Measurements from ENCODE around the gene CX3CR1.
A peak's percentile ranks its signal among the peaks of the same experiment; 100 is the strongest.

CX3CR1 gene

DNA sequence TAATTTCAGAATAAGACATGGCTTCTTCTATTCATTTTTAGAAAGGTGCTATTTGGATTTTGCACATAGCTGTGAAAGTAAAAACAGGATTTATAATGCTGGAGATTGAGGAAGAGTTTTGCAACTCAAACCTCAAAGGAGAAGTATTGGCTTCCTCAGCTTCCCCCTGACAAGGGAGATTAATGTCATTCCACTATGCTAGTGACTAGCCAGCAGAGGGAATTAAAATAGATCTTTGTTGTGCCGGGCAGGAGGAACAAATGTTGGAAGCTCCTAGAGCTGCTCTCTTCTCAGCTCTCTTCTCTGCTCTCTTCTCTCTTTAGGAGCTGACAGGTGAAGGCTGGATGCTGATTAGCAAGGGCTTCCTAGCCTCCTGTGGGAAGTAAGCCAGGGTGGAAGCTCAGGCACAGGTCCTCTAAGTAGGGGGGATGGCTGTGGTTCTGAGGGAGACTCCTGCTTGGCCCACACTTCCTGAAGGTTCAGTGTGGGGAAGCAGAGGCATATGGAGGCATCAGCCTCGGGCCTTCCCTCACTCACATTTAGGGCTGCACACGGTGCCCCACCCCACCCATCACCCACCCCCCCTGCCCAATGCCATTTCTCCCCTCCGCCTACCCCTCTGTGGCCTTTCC lies 29.6 kb downstream of the CX3CR1 start:
- Histone ChIP-seq H3K9me3 (ENCODE audit: insufficient read depth, low read length) (no peaks in the 10 kb centered on the region), H3K9ac (ENCODE audit: low read length) (no peak overlapping the region), H3K27me3 (ENCODE audit: low read depth, low read length) (no peaks in the 10 kb centered on the region), H3K4me3 (ENCODE audit: low read length) (no peak overlapping the region), H4K20me1 (ENCODE audit: insufficient read depth, low read length) (no peaks in the 10 kb centered on the region), H3K27ac (ENCODE audit: low read length) (no peak overlapping the region), H2AFZ (ENCODE audit: low read depth, low read length) (no peak overlapping the region), H3K36me3 (replicated peaks; ENCODE audit: low read depth, low read length) (no peaks in the 10 kb centered on the region), H3K4me2 (ENCODE audit: low read length) (peak overlapping the region; percentile 40), H3K4me1 (ENCODE audit: low read length) (peaks cover 39% of the 10 kb centered on the region), H3K79me2 (ENCODE audit: low read length) (no peaks in the 10 kb centered on the region)
- TF ChIP-seq EZH2phosphoT487 (IDR thresholded peaks at IDR 0.05; ENCODE audit: low read depth), result no peak
- TF ChIP-seq, protein P1, sequence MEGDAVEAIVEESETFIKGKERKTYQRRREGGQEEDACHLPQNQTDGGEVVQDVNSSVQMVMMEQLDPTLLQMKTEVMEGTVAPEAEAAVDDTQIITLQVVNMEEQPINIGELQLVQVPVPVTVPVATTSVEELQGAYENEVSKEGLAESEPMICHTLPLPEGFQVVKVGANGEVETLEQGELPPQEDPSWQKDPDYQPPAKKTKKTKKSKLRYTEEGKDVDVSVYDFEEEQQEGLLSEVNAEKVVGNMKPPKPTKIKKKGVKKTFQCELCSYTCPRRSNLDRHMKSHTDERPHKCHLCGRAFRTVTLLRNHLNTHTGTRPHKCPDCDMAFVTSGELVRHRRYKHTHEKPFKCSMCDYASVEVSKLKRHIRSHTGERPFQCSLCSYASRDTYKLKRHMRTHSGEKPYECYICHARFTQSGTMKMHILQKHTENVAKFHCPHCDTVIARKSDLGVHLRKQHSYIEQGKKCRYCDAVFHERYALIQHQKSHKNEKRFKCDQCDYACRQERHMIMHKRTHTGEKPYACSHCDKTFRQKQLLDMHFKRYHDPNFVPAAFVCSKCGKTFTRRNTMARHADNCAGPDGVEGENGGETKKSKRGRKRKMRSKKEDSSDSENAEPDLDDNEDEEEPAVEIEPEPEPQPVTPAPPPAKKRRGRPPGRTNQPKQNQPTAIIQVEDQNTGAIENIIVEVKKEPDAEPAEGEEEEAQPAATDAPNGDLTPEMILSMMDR (IDR thresholded peaks at IDR 0.05; ENCODE audit: low read depth, low read length), result no peak

DNA sequence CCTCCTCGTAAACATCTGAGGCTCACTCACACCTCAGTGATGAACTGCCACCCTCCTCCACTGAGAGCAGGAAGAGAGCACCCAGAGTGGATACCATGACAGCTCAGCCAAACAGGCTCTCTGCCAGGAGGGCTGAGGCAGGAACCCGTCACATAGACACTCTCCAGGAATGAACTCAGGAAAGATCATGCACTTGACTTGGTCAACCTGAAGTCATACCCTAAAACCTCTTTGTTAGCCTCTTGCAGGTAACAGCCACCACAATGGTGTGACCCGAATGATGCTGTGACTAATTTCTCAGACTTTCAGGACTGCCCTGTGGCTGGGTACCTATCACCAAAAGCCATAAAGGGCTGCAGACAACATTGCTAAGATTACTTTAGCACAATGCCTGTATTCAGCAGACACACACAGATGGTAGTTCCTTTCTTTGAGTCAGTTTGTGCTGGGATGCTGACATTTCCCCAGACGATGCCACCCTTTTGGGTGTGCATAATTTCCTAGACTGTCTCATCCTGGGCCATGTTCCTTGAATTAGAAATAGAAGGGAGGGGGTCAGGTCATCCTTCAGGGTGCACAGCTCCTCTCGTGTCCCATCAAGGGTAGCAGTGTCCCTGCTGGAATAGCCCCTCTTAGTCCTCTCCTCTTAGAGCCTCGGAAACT lies 30.3 kb downstream of the CX3CR1 start:
- H3K79me2 ChIP-seq (ENCODE audit: low read length), result no peaks in the 10 kb centered on the region
- no peaks in the 10 kb centered on the region for H3K9me3 ChIP-seq (ENCODE audit: insufficient read depth, low read length)
- no peak overlapping the region for H3K27ac ChIP-seq (ENCODE audit: low read length)
- no peak overlapping the region for H3K4me3 ChIP-seq (ENCODE audit: low read length)
- H2AFZ ChIP-seq (ENCODE audit: low read depth, low read length), result no peak overlapping the region
- no peak overlapping the region for H3K9ac ChIP-seq (ENCODE audit: low read length)
- TF ChIP-seq EZH2phosphoT487 (IDR thresholded peaks at IDR 0.05; ENCODE audit: low read depth), result no peak
- TF ChIP-seq, protein P1 (IDR thresholded peaks at IDR 0.05; ENCODE audit: low read depth, low read length), result no peak
- peaks cover 32% of the 10 kb centered on the region for H3K4me1 ChIP-seq (ENCODE audit: low read length)
- H3K27me3 ChIP-seq (ENCODE audit: low read depth, low read length), result no peaks in the 10 kb centered on the region
- H3K4me2 ChIP-seq (ENCODE audit: low read length), result peak overlapping the region; percentile 40
- no peaks in the 10 kb centered on the region for H4K20me1 ChIP-seq (ENCODE audit: insufficient read depth, low read length)
- no peaks in the 10 kb centered on the region for H3K36me3 ChIP-seq (replicated peaks; ENCODE audit: low read depth, low read length)

DNA sequence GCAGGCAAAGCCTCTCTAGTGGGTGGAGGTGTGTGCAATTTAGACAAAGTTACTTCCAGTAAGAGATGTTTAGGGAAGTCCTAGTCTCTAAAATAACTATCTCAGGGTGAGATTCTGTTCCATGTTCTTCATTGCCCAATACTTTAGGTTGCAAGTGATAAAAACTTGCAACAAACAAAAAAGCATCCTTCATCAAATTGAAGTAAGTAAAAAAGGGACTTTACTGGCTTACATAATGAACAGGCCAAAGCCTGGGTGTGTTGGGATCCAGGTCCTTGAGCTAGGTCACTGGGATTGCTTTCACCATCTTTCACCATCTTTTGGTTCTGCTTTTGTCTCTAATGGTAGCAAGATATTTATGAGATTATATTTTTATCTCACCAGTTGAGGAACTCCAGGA lies 38.3 kb downstream of the CX3CR1 start:
- Histone ChIP-seq H3K4me2 (ENCODE audit: low read length) (no peak overlapping the region), H3K4me1 (ENCODE audit: low read length) (no peaks in the 10 kb centered on the region), H3K9ac (ENCODE audit: low read length) (no peak overlapping the region), H3K9me3 (ENCODE audit: insufficient read depth, low read length) (no peaks in the 10 kb centered on the region), H3K36me3 (replicated peaks; ENCODE audit: low read depth, low read length) (no peaks in the 10 kb centered on the region), H2AFZ (ENCODE audit: low read depth, low read length) (no peak overlapping the region), H3K27ac (ENCODE audit: low read length) (no peak overlapping the region), H4K20me1 (ENCODE audit: insufficient read depth, low read length) (no peaks in the 10 kb centered on the region), H3K27me3 (ENCODE audit: low read depth, low read length) (peaks cover 22% of the 10 kb centered on the region; the same call in 1 of the 2 replicates), H3K79me2 (ENCODE audit: low read length) (no peaks in the 10 kb centered on the region), H3K4me3 (ENCODE audit: low read length) (no peak overlapping the region)
- TF ChIP-seq, protein P1 (IDR thresholded peaks at IDR 0.05; ENCODE audit: low read depth, low read length), result no peak
- TF ChIP-seq EZH2phosphoT487 (IDR thresholded peaks at IDR 0.05; ENCODE audit: low read depth), result no peak

DNA sequence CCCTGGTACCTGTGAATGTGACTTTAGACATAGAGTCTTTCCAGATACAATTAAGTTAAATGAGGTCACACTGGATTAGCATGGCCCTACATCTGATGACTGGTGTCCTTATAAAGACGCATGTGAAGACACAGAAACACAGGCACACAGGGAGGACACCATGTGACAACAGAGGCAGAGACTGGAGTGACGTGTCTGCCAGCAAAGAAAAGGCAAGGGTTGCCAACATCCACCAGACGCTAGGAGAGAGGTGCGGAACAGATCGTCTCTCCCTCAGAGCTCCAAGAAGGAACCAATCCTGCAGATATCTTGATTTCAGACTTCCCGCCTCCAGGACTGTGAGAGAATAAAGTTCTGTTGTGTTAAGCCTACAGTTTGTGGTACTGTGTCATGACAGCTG lies 42.8 kb downstream of the CX3CR1 start:
- Histone ChIP-seq H2AFZ (ENCODE audit: low read depth, low read length) (no peak overlapping the region), H3K27me3 (ENCODE audit: low read depth, low read length) (peaks cover 52% of the 10 kb centered on the region), H3K79me2 (ENCODE audit: low read length) (no peaks in the 10 kb centered on the region), H3K9ac (ENCODE audit: low read length) (no peak overlapping the region), H4K20me1 (ENCODE audit: insufficient read depth, low read length) (no peaks in the 10 kb centered on the region), H3K4me2 (ENCODE audit: low read length) (no peak overlapping the region), H3K9me3 (ENCODE audit: insufficient read depth, low read length) (no peaks in the 10 kb centered on the region), H3K4me3 (ENCODE audit: low read length) (no peak overlapping the region), H3K36me3 (replicated peaks; ENCODE audit: low read depth, low read length) (no peaks in the 10 kb centered on the region), H3K4me1 (ENCODE audit: low read length) (no peaks in the 10 kb centered on the region), H3K27ac (ENCODE audit: low read length) (no peak overlapping the region)
- TF ChIP-seq, protein P1 (IDR thresholded peaks at IDR 0.05; ENCODE audit: low read depth, low read length), result no peak
- no peak for TF ChIP-seq EZH2phosphoT487 (IDR thresholded peaks at IDR 0.05; ENCODE audit: low read depth)
